PC-3 (cell line): ENCODE data around the gene ZFYVE28. TPM values are rescaled to one million over a fixed set of nuclear protein-coding genes. Genes with fewer than 3 reads are reported as not detected.

Experiments used
- ATAC-seq: fragments of 200-7000 bp; cut with Tn5 transposase; 2 replicates; pipeline ENCODE4 v1.9.1; 2020; ENCODE audit warnings: mild to moderate bottlenecking, moderate library complexity
- BruUV-seq: library from RNA; stranded (reverse); fragments of 400-500 nt; replicated peaks from 2 replicates; lab custom pipeline; 2021; lab: Mats Ljungman, UMichigan
- CTCF ChIA-PET: fragments of 300-600 bp; sonication (Branson Sonifier 250); formaldehyde crosslinking; loops from one replicate; lab custom pipeline; 2022; ENCODE audit warnings: antibody characterized with exemption; lab: Charles Lee
- POLR2A ChIA-PET: fragments of 300-600 bp; sonication (Branson Sonifier 250); formaldehyde crosslinking; loops from one replicate; lab custom pipeline; 2022; ENCODE audit warnings: antibody characterized with exemption; ENCODE audit not compliant: unreplicated experiment; lab: Charles Lee
- DNase-seq: peaks from one replicate; pipeline ENCODE4 v3.0.0-alpha.2; 2015
- H2AFZ ChIP-seq: fragments of 300-600 bp; sonication (generic); 2 replicates; pipeline ENCODE4 v1.6.0; 2016; ENCODE audit warnings: antibody characterized with exemption, low read length
- H3F3A ChIP-seq: fragments of 300-600 bp; sonication (generic); one replicate; pipeline ENCODE4 v1.6.0; 2017; ENCODE audit warnings: antibody characterized with exemption, low read length, control low read depth, mild to moderate bottlenecking; ENCODE audit not compliant: unreplicated experiment
- H3K27ac ChIP-seq: fragments of 300-600 bp; sonication (generic); 2 replicates; pipeline ENCODE4 v1.5.1; 2016; ENCODE audit warnings: mild to moderate bottlenecking, low read length
- H3K27me3 ChIP-seq: fragments of 300-600 bp; sonication (generic); 2 replicates; pipeline ENCODE4 v1.6.1; 2016; ENCODE audit warnings: low read length, mixed read lengths
- H3K36me3 ChIP-seq: fragments of 300-600 bp; sonication (generic); 2 replicates; pipeline ENCODE4 v1.6.1; 2016; ENCODE audit warnings: low read depth, mixed run types, low read length, mixed read lengths
- H3K4me1 ChIP-seq: fragments of 300-600 bp; sonication (generic); 2 replicates; pipeline ENCODE4 v1.5.1; 2016; ENCODE audit warnings: low read length; ENCODE audit not compliant: insufficient read depth
- H3K4me2 ChIP-seq: fragments of 300-600 bp; sonication (generic); 2 replicates; pipeline ENCODE4 v1.6.0; 2016; ENCODE audit warnings: low read length
- H3K4me3 ChIP-seq: fragments of 300-600 bp; sonication (generic); 2 replicates; pipeline ENCODE4 v1.5.1; 2016; ENCODE audit warnings: mild to moderate bottlenecking, low read length, mixed read lengths
- H3K79me2 ChIP-seq: fragments of 300-600 bp; sonication (generic); 2 replicates; pipeline ENCODE4 v1.6.1; 2017; ENCODE audit warnings: low read length, mixed read lengths
- H3K9ac ChIP-seq: fragments of 300-600 bp; sonication (generic); 2 replicates; pipeline ENCODE4 v1.6.0; 2016; ENCODE audit warnings: mild to moderate bottlenecking, low read length
- H3K9me2 ChIP-seq: fragments of 300-600 bp; sonication (generic); replicated peaks from 2 replicates; pipeline ENCODE4 v1.6.1; 2016; ENCODE audit warnings: mixed run types, low read length, mixed read lengths
- H3K9me3 ChIP-seq: fragments of 300-600 bp; sonication (generic); 2 replicates; pipeline ENCODE4 v1.6.1; 2016; ENCODE audit warnings: low read length, mixed read lengths
- H4K20me1 ChIP-seq: fragments of 300-600 bp; sonication (generic); 2 replicates; pipeline ENCODE4 v1.6.1; 2016; ENCODE audit warnings: low read length, mixed read lengths
- CTCF ChIP-seq: fragments of 300-600 bp; sonication (generic); conservative IDR thresholded peaks from 2 replicates; pipeline ENCODE4 v1.5.1; 2017; ENCODE audit warnings: antibody characterized with exemption, low read depth, mild to moderate bottlenecking, low read length
- EZH2 ChIP-seq: fragments of 300-600 bp; sonication (generic); IDR thresholded peaks from one replicate; pipeline ENCODE4 v1.6.1; 2017; ENCODE audit warnings: antibody characterized with exemption, mild to moderate bottlenecking, low read length; ENCODE audit not compliant: unreplicated experiment
- EZH2phosphoT487 ChIP-seq: fragments of 300-600 bp; sonication (generic); IDR thresholded peaks from 2 replicates; pipeline ENCODE4 v1.6.1; 2018; ENCODE audit warnings: mild to moderate bottlenecking, antibody characterized with exemption, low read length, borderline replicate concordance
- intact Hi-C: fragments of 100-400 bp; cut with micrococcal nuclease; formaldehyde crosslinking; loops from 2 replicates; pipeline ENCODE4 v1.9.0; 2023
- total RNA-seq: library from RNA; depleted of rRNA; stranded (reverse); fragments of >200 nt; gene quantifications from 2 replicates; pipeline ENCODE4 v1.2.3, GENCODE V29; 2014

ZFYVE28 gene
- total RNA-seq, 1 experiment from 2014 or later: 8.0 TPM

- intact Hi-C loops: no loop called here
- H3K9ac ChIP-seq: peak overlapping the region; percentile 74
- peak overlapping the region; percentile 87 for H2AFZ ChIP-seq
- H3K79me2 ChIP-seq: no peaks in the 10 kb centered on the region
- no peaks in the 10 kb centered on the region for H3K9me2 ChIP-seq
- no peaks in the 10 kb centered on the region for H3K36me3 ChIP-seq
- H3K27me3 ChIP-seq: no peaks in the 10 kb centered on the region
- H3K4me3 ChIP-seq: peak overlapping the region; percentile 65
- DNase-seq (peak; percentile 2), ATAC-seq (peak; percentile 51)
- H3F3A ChIP-seq: no peaks in the 10 kb centered on the region
- H3K9me3 ChIP-seq: no peaks in the 10 kb centered on the region
- ChIA-PET CTCF (no interaction called here), POLR2A (no interaction called here)
- TF ChIP-seq EZH2 (no peak), CTCF (no peak), EZH2phosphoT487 (no peak)
- H3K4me2 ChIP-seq: peak overlapping the region; percentile 87
- no peaks in the 10 kb centered on the region for H4K20me1 ChIP-seq
- H3K4me1 ChIP-seq: peaks cover 3% of the 10 kb centered on the region; the same call in 1 of the 2 replicates
- BruUV-seq: no TSS peak
- H3K27ac ChIP-seq: no peak overlapping the region
These were observed 53.2 kb downstream of the ZFYVE28 start for GRCh38 chr4:2365054-2365912.

GRCh38 chr4:2364654-2365053 lies 53.8 kb downstream of the ZFYVE28 start:
- H3K27me3 ChIP-seq: no peaks in the 10 kb centered on the region
- peak overlapping the region; percentile 87 for H2AFZ ChIP-seq
- H3F3A ChIP-seq: no peaks in the 10 kb centered on the region
- DNase-seq: peak; percentile 47
- no peak overlapping the region for H3K27ac ChIP-seq
- ChIA-PET POLR2A (no interaction called here), CTCF (no interaction called here)
- H3K4me3 ChIP-seq: peak overlapping the region; percentile 65
- H3K9ac ChIP-seq: peak overlapping the region; percentile 74
- no peaks in the 10 kb centered on the region for H3K79me2 ChIP-seq
- BruUV-seq: no TSS peak
- H3K4me1 ChIP-seq: peaks cover 3% of the 10 kb centered on the region; the same call in 1 of the 2 replicates
- H3K36me3 ChIP-seq: no peaks in the 10 kb centered on the region
- peak overlapping the region; percentile 87 for H3K4me2 ChIP-seq
- no peaks in the 10 kb centered on the region for H3K9me2 ChIP-seq
- peak; percentile 84 for ATAC-seq
- no peaks in the 10 kb centered on the region for H4K20me1 ChIP-seq
- no peaks in the 10 kb centered on the region for H3K9me3 ChIP-seq
- intact Hi-C loops: no loop called here
- TF ChIP-seq EZH2: no peak
- no peak for TF ChIP-seq EZH2phosphoT487
- TF ChIP-seq CTCF: no peak
